HepG2 (cell line): ENCODE data around the gene CHCHD6. TPM values are rescaled to one million over a fixed set of nuclear protein-coding genes. Genes with fewer than 3 reads are reported as not detected.

Experiments used
- ATAC-seq: fragments of 200-7000 bp; cut with Tn5 transposase; 3 replicates; pipeline ENCODE4 v1.9.1; 2020; ENCODE audit warnings: mild to moderate bottlenecking, moderate library complexity
- BruUV-seq: library from RNA; stranded (reverse); fragments of 400-500 nt; replicated peaks from 2 replicates; lab custom pipeline; 2021; lab: Mats Ljungman, UMichigan
- CTCF ChIA-PET: fragments of 300-600 bp; formaldehyde crosslinking; extraction: SDS; loops from one replicate; lab custom pipeline; 2021; ENCODE audit warnings: low total read pairs, inconsistent platforms, low intra/inter-chr PET ratio; lab: Yijun Ruan, JAX
- POLR2A ChIA-PET: fragments of 350-600 bp; sonication (Branson Sonifier 250); formaldehyde crosslinking; loops from one replicate; lab custom pipeline; 2020; ENCODE audit warnings: antibody characterized with exemption, inconsistent platforms; lab: Yijun Ruan, JAX
- DNase-seq: peaks from one replicate; pipeline ENCODE4 v3.0.0-alpha.2; 2015; ENCODE audit warnings: low spot score
- FAIRE-seq: peaks from 3 replicates; lab custom pipeline; 2011; peaks lifted over from hg19 to GRCh38; lab: Jason Lieb, UNC
- H2AFZ ChIP-seq: one replicate; pipeline ENCODE4 v1.6.1; 2011; ENCODE audit warnings: low read length, inconsistent platforms
- H3K27ac ChIP-seq: fragments of 300-600 bp; 3 replicates; pipeline ENCODE4 v1.8.0; 2011; ENCODE audit warnings: mixed run types, mild to moderate bottlenecking, mixed read lengths, low read length, inconsistent platforms; ENCODE audit not compliant: insufficient read depth; ENCODE audit errors: extremely low read length
- H3K27me3 ChIP-seq, 2 experiments: fragments of 200-600 bp in 1 of 2; 2 replicates in 1 of 2; 3 replicates in 1 of 2; pipeline versions ENCODE4 v1.6.0 to v1.8.0; 2011; ENCODE audit warnings: low read length in 2 of 2, mild to moderate bottlenecking in 2 of 2, moderate library complexity in 2 of 2, inconsistent platforms in 1 of 2; ENCODE audit not compliant: insufficient read depth in 2 of 2, control insufficient read depth in 1 of 2
- H3K36me3 ChIP-seq, 2 experiments: fragments of 200-600 bp in 1 of 2; replicated peaks in 1 of 2; 2 replicates in 1 of 2; 3 replicates in 1 of 2; pipeline versions ENCODE4 v1.5.1 to v1.8.0; 2011; ENCODE audit warnings: low read length in 2 of 2, inconsistent platforms in 1 of 2; ENCODE audit not compliant: insufficient read depth in 2 of 2, control insufficient read depth in 1 of 2
- H3K4me1 ChIP-seq: 2 replicates; pipeline ENCODE4 v1.5.1; 2012; ENCODE audit warnings: low read length, inconsistent platforms; ENCODE audit not compliant: insufficient read depth
- H3K4me2 ChIP-seq: 2 replicates; pipeline ENCODE4 v1.6.0; 2011; ENCODE audit warnings: low read depth, low read length, inconsistent platforms
- H3K4me3 ChIP-seq, 3 experiments: fragments of 200-600 bp in 1 of 3; sonication (generic), shearing (Covaris generic) in 1 of 3; replicated peaks in 1 of 3; 2 replicates each; pipeline ENCODE4 v1.5.1; 2011 to 2016; ENCODE audit warnings: low read length in 3 of 3, inconsistent platforms in 2 of 3, low read depth in 2 of 3, mild to moderate bottlenecking in 2 of 3, control low read depth in 1 of 3, mixed read lengths in 1 of 3; ENCODE audit not compliant: insufficient read depth in 1 of 3
- H3K79me2 ChIP-seq: one replicate; pipeline ENCODE4 v1.6.1; 2011; ENCODE audit warnings: low read length, inconsistent platforms; ENCODE audit not compliant: insufficient read depth
- H3K9ac ChIP-seq: 2 replicates; pipeline ENCODE4 v1.6.0; 2011; ENCODE audit warnings: mild to moderate bottlenecking, low read depth, low read length, inconsistent platforms; ENCODE audit not compliant: insufficient read depth
- H3K9me3 ChIP-seq: 2 replicates; pipeline ENCODE4 v1.5.1; 2012; ENCODE audit warnings: mild to moderate bottlenecking, low read length
- H4K20me1 ChIP-seq: 2 replicates; pipeline ENCODE4 v1.6.0; 2011; ENCODE audit warnings: inconsistent platforms, mild to moderate bottlenecking, low read length, moderate library complexity; ENCODE audit not compliant: insufficient read depth
- EP300 ChIP-seq, 3 experiments: sonication (generic) in 1 of 3; formaldehyde crosslinking in 1 of 3; IDR thresholded peaks; 2 replicates each; pipeline versions ENCODE4 v1.5.1 to v1.6.1; 2011 to 2020; ENCODE audit warnings: low read depth in 2 of 3, low read length in 2 of 3, borderline replicate concordance in 1 of 3, improper control_type of control experiment in 1 of 3, mild to moderate bottlenecking in 1 of 3, missing genetic modification reagents in 1 of 3, moderate library complexity in 1 of 3
- HOXD1 ChIP-seq: sonication (generic); formaldehyde crosslinking; IDR thresholded peaks from 2 replicates; pipeline ENCODE4 v1.5.0; 2020; ENCODE audit warnings: missing genetic modification reagents
- KDM6A ChIP-seq: IDR thresholded peaks from 2 replicates; pipeline ENCODE4 v1.6.1; 2016; ENCODE audit warnings: low read depth
- KLF15 ChIP-seq: sonication (generic); formaldehyde crosslinking; IDR thresholded peaks from 2 replicates; pipeline ENCODE4 v1.8.1; 2023; ENCODE audit warnings: borderline replicate concordance, mild to moderate bottlenecking, inconsistent platforms, missing genetic modification reagents, mixed read lengths
- KLF16 ChIP-seq, 2 experiments: sonication (generic) in 1 of 2; formaldehyde crosslinking in 1 of 2; IDR thresholded peaks; 2 replicates each; pipeline versions ENCODE4 v1.6.1 to v1.8.0; 2016 to 2023; ENCODE audit warnings: missing genetic modification reagents in 2 of 2, missing compliant biosample characterization in 1 of 2
- NAIF1 ChIP-seq: sonication (generic); formaldehyde crosslinking; IDR thresholded peaks from 2 replicates; pipeline ENCODE4 v1.5.0; 2020; ENCODE audit warnings: mild to moderate bottlenecking, missing genetic modification reagents, borderline replicate concordance
- PHB2 ChIP-seq: fragments of 450-650 bp; IDR thresholded peaks from 2 replicates; pipeline ENCODE4 v1.6.1; 2018; ENCODE audit not compliant: partially characterized antibody
- RAD51 ChIP-seq: fragments of 450-650 bp; IDR thresholded peaks from 2 replicates; pipeline ENCODE4 v1.6.1; 2016; ENCODE audit warnings: borderline replicate concordance
- YEATS4 ChIP-seq: sonication (generic); formaldehyde crosslinking; IDR thresholded peaks from 2 replicates; pipeline ENCODE4 v1.4.0; 2020; ENCODE audit warnings: missing genetic modification reagents, borderline replicate concordance
- ZNF383 ChIP-seq: sonication (generic); formaldehyde crosslinking; IDR thresholded peaks from 2 replicates; pipeline ENCODE4 v1.4.0; 2020; ENCODE audit warnings: missing genetic modification reagents, mild to moderate bottlenecking, borderline replicate concordance
- WGBS: methylation state at CpG from one replicate; pipeline ENCODE4 v1.1.6; 2017; ENCODE audit warnings: low lambda C conversion rate; 5-methylcytosine and 5-hydroxymethylcytosine counted together
- in situ Hi-C: cut with HindIII; loops from 2 replicates; pipeline ENCODE4 v1.10.0; 2017; ENCODE audit warnings: low pct_unique_long_range_greater_than_20kb; ENCODE audit not compliant: extremely low pct_ligation_motif_present
- intact Hi-C: fragments of 100-400 bp; cut with micrococcal nuclease; formaldehyde crosslinking; loops from one replicate; pipeline ENCODE4 v1.10.0; 2022; ENCODE audit not compliant: unreplicated experiment
- polyA plus RNA-seq, 8 experiments: library from polyadenylated mRNA; depleted of rRNA in 3 of 8; stranded (reverse) in 7 of 8; unstranded in 1 of 8; fragments of >200 nt; fragmentation: Illumina TruSeq in 4 of 8; extraction: Trizol in 4 of 8; gene quantifications; 2 replicates each; pipeline versions ENCODE4 v1.2.1 to v1.2.3, GENCODE V29; 2011 to 2016; ENCODE audit warnings: low read depth in 4 of 8, missing spikeins in 1 of 8, mixed read lengths in 1 of 8; ENCODE audit not compliant: insufficient read depth in 1 of 8
- total RNA-seq, 5 experiments: library from RNA; depleted of rRNA; stranded (reverse); fragments of >200 nt; fragmentation: Illumina TruSeq; extraction: Trizol; gene quantifications; 2 replicates each; pipeline ENCODE4 v1.2.3, GENCODE V29; 2016; ENCODE audit warnings: low read depth in 1 of 5

CHCHD6 gene
- total and polyA plus RNA-seq, 2 of the 13 experiments (the other 11 are each of a cell fraction or from before 2014, with no cell fraction given): 20.3 to 20.8 TPM

DNA sequence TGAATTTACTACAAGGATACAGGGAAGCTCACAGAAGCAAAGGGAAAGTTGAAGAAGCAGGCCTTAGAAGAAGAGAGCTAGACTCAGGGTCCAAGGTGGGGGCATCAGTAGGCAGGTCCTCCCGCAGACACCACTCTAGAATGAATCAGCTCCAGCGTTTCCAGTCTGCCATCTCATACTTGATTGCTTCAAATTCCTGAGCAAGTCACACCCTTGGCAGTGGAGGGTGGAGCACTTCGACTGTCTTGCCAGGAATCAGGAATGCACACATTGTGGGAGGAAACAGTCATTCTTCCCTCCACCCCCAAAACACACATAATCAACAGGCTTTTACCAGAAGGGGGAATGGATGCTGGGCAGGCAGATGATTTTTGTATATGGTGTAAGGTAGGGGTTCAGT lies 78.5 kb downstream of the CHCHD6 start:
- TF ChIP-seq EP300 (IDR thresholded peaks at IDR 0.05; ENCODE audit: low read depth in 2 of 2, low read length in 2 of 2) (no peak), EP300 (CRISPR knock-in tag; IDR thresholded peaks at IDR 0.05; ENCODE audit: borderline replicate concordance) (no peak), NAIF1 (CRISPR knock-in tag) (no peak), RAD51 (no peak), YEATS4 (CRISPR knock-in tag) (no peak)
- no peak overlapping the region for H2AFZ ChIP-seq
- no peak overlapping the region for H3K4me3 ChIP-seq
- in situ Hi-C loops (no loop called here), intact Hi-C loops (no loop called here)
- BruUV-seq: no TSS peak
- H3K4me2 ChIP-seq: no peak overlapping the region
- H3K4me1 ChIP-seq: no peaks in the 10 kb centered on the region
- DNase-seq (no peak), ATAC-seq (no peak), FAIRE-seq (no peak)
- ChIA-PET POLR2A (no interaction called here), CTCF (no interaction called here)
- no peak overlapping the region for H3K9ac ChIP-seq
- H3K9me3 ChIP-seq: no peaks in the 10 kb centered on the region
- H4K20me1 ChIP-seq: no peaks in the 10 kb centered on the region
- H3K79me2 ChIP-seq: no peaks in the 10 kb centered on the region
- no peaks in the 10 kb centered on the region; a peak in 1 of 5 replicates for H3K27me3 ChIP-seq
- WGBS: 78% methylated on average over 1 of the region's 3 CpGs
- no peak overlapping the region for H3K27ac ChIP-seq
- H3K36me3 ChIP-seq: no peaks in the 10 kb centered on the region; a peak in 2 of 5 replicates

DNA sequence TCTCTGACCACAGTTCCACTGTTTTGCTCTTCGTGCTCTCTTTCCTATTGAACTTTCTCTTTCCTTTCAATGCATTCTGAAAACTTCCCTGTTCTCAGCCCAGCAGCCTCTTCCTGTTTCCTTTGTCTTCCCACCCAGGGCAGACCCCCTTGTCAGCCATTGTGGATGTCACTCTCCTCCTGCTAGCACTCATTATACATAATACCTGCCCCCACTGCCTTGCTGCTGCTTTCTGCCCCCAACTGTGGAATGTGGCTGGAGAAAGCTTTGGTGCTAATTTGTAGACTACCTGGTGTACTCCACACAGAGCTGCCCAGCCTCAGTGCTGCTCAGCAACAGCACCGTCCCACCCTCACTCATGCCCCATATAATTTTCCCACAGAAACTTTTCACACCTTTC lies 80.2 kb downstream of the CHCHD6 start:
- ATAC-seq: no peak
- no peak overlapping the region for H3K4me2 ChIP-seq
- intact Hi-C loops: no loop called here

More for the DNA sequence above, 80.2 kb downstream of the CHCHD6 start:
- Histone ChIP-seq H3K27me3 (no peaks in the 10 kb centered on the region; a peak in 1 of 5 replicates), H2AFZ (no peak overlapping the region), H3K9me3 (no peaks in the 10 kb centered on the region), H3K79me2 (no peaks in the 10 kb centered on the region), H3K4me3 (no peak overlapping the region), H3K9ac (no peak overlapping the region), H4K20me1 (no peaks in the 10 kb centered on the region), H3K4me1 (no peaks in the 10 kb centered on the region), H3K27ac (no peak overlapping the region), H3K36me3 (no peaks in the 10 kb centered on the region; a peak in 2 of 5 replicates)
- FAIRE-seq (no peak), DNase-seq (no peak)
- ChIA-PET POLR2A (no interaction called here), CTCF (no interaction called here)
- 99% methylated on average over 2 of the region's 2 CpGs for WGBS
- in situ Hi-C loops: no loop called here
- no TSS peak for BruUV-seq
- TF ChIP-seq KDM6A (CRISPR knock-in tag) (no peak), HOXD1 (CRISPR knock-in tag) (no peak), KLF16 (CRISPR knock-in tag; IDR thresholded peaks at IDR 0.05) (no peak), KLF15 (CRISPR knock-in tag) (no peak), PHB2 (no peak), ZNF383 (CRISPR knock-in tag) (no peak)
